Endothelial cell of umbilical vein (primary cell): ENCODE measurements around the gene NUDT3. TPM values are rescaled to one million over a fixed set of nuclear protein-coding genes. Genes with fewer than 3 reads are reported as not detected.

Source experiments
- BruUV-seq: library from RNA; stranded (reverse); fragments of 400-500 nt; replicated peaks from 2 replicates; lab custom pipeline; 2021; lab: Mats Ljungman, UMichigan
- CTCF ChIA-PET: fragments of 300-600, 350-600 bp; sonication (Branson Sonifier 250); formaldehyde crosslinking; loops from one replicate; lab custom pipeline; 2021; ENCODE audit warnings: antibody characterized with exemption, inconsistent platforms; lab: Charles Lee
- POLR2A ChIA-PET: fragments of 300-600, 350-600 bp; sonication (Branson Sonifier 250); formaldehyde crosslinking; loops from one replicate; lab custom pipeline; 2021; ENCODE audit warnings: antibody characterized with exemption, inconsistent platforms; lab: Charles Lee
- DNase-seq: peaks from one replicate; pipeline ENCODE4 v3.0.0-alpha.2; 2011; ENCODE audit warnings: low read depth, low spot score
- FAIRE-seq: peaks from 2 replicates; lab custom pipeline; 2011; peaks lifted over from hg19 to GRCh38; lab: Jason Lieb, UNC
- H2AFZ ChIP-seq: 2 replicates; pipeline ENCODE4 v1.6.0; 2012; ENCODE audit warnings: low read depth, low read length, control low read depth, inconsistent platforms
- H3K27ac ChIP-seq: 2 replicates; pipeline ENCODE4 v1.5.1; 2011; ENCODE audit warnings: low read depth, mild to moderate bottlenecking, control low read depth, low read length, moderate library complexity; ENCODE audit not compliant: insufficient read depth
- H3K27me3 ChIP-seq, 2 experiments: 2 replicates each; pipeline versions ENCODE4 v1.6.0 to v1.6.1; 2011; ENCODE audit warnings: low read length in 2 of 2, mixed read lengths in 1 of 2; ENCODE audit not compliant: control insufficient read depth in 2 of 2, insufficient read depth in 2 of 2
- H3K36me3 ChIP-seq, 2 experiments: 2 replicates in 1 of 2; 3 replicates in 1 of 2; pipeline ENCODE4 v1.5.1; 2011; ENCODE audit warnings: low read length in 2 of 2, mild to moderate bottlenecking in 1 of 2, moderate library complexity in 1 of 2; ENCODE audit not compliant: control insufficient read depth in 2 of 2, insufficient read depth in 2 of 2; ENCODE audit errors: extremely low read depth in 1 of 2
- H3K4me1 ChIP-seq: 3 replicates; pipeline ENCODE4 v1.5.1; 2011; ENCODE audit warnings: mild to moderate bottlenecking, low read length; ENCODE audit not compliant: control insufficient read depth, insufficient read depth; ENCODE audit errors: extremely low read depth
- H3K4me2 ChIP-seq: 2 replicates; pipeline ENCODE4 v1.6.1; 2011; ENCODE audit warnings: low read length, control low read depth, mixed read lengths; ENCODE audit not compliant: insufficient read depth
- H3K4me3 ChIP-seq, 3 experiments: fragments of 200-600 bp in 1 of 3; sonication (generic), shearing (Covaris generic) in 1 of 3; replicated peaks in 1 of 3; 2 replicates each; pipeline ENCODE4 v1.5.1; 2011 to 2016; ENCODE audit warnings: control low read depth in 3 of 3, low read length in 3 of 3, mild to moderate bottlenecking in 2 of 3, inconsistent platforms in 1 of 3, low read depth in 1 of 3, moderate library complexity in 1 of 3; ENCODE audit not compliant: insufficient read depth in 1 of 3
- H3K79me2 ChIP-seq: 2 replicates; pipeline ENCODE4 v1.6.0; 2012; ENCODE audit warnings: low read length, inconsistent platforms; ENCODE audit not compliant: control insufficient read depth, insufficient read depth
- H3K9ac ChIP-seq: replicated peaks from 2 replicates; pipeline ENCODE3; 2011; ENCODE audit warnings: low read length, control low read depth; ENCODE audit not compliant: insufficient read depth; ENCODE audit errors: extremely low read depth
- H3K9me1 ChIP-seq: replicated peaks from 3 replicates; pipeline ENCODE4 v1.6.0; 2011; ENCODE audit warnings: mild to moderate bottlenecking, low read length; ENCODE audit not compliant: control insufficient read depth, insufficient read depth; ENCODE audit errors: extremely low read depth
- H3K9me3 ChIP-seq: replicated peaks from 2 replicates; pipeline ENCODE4 v1.5.1; 2012; ENCODE audit warnings: low read length, inconsistent platforms; ENCODE audit not compliant: control insufficient read depth, insufficient read depth
- H4K20me1 ChIP-seq: replicated peaks from 2 replicates; pipeline ENCODE3; 2011; ENCODE audit warnings: mild to moderate bottlenecking, low read length; ENCODE audit not compliant: control insufficient read depth, insufficient read depth; ENCODE audit errors: extremely low read depth
- CTCF ChIP-seq, 2 donors: IDR thresholded peaks; 1 replicate in 1 of 2; 2 replicates in 1 of 2; pipeline ENCODE4 v1.5.1; 2011; ENCODE audit warnings: low read length in 2 of 2, mild to moderate bottlenecking in 2 of 2, moderate library complexity in 2 of 2, control low read depth in 1 of 2, inconsistent platforms in 1 of 2, low read depth in 1 of 2; ENCODE audit not compliant: insufficient read depth in 1 of 2; ENCODE audit errors: extremely low read depth in 1 of 2
- EZH2 ChIP-seq: IDR thresholded peaks from 2 replicates; pipeline ENCODE4 v1.6.1; 2012; ENCODE audit warnings: borderline replicate concordance, low read depth, mild to moderate bottlenecking, moderate library complexity, low read length, inconsistent platforms; ENCODE audit not compliant: severe bottlenecking
- FOS ChIP-seq: IDR thresholded peaks from 2 replicates; pipeline ENCODE4 v1.6.1; 2011; ENCODE audit warnings: mild to moderate bottlenecking, low read length, moderate library complexity, borderline replicate concordance; ENCODE audit not compliant: insufficient read depth
- GATA2 ChIP-seq: IDR thresholded peaks from 2 replicates; pipeline ENCODE4 v1.7.0; 2011; ENCODE audit warnings: low read depth, mild to moderate bottlenecking, moderate library complexity, mixed read lengths, low read length; ENCODE audit not compliant: insufficient read length, insufficient read depth
- JUN ChIP-seq: IDR thresholded peaks from 2 replicates; pipeline ENCODE4 v1.6.1; 2011; ENCODE audit warnings: borderline replicate concordance, low read depth; ENCODE audit not compliant: insufficient read length, insufficient read depth
- MAX ChIP-seq: IDR thresholded peaks from 2 replicates; pipeline ENCODE4 v1.6.1; 2011; ENCODE audit not compliant: insufficient read depth, insufficient read length
- MYC ChIP-seq: IDR thresholded peaks from one replicate; pipeline ENCODE4 v1.6.1; 2011; ENCODE audit warnings: mild to moderate bottlenecking, low read depth, low read length
- POLR2A ChIP-seq: IDR thresholded peaks from 2 replicates; pipeline ENCODE4 v1.6.1; 2012; ENCODE audit warnings: low read depth, mild to moderate bottlenecking, control low read depth, low read length
- POLR2AphosphoS5 ChIP-seq: IDR thresholded peaks from 2 replicates; pipeline ENCODE4 v1.6.1; 2012; ENCODE audit warnings: low read depth, mild to moderate bottlenecking, control low read depth, low read length, moderate library complexity; ENCODE audit not compliant: insufficient read depth
- dilution Hi-C: fragments of 300-500 bp; cut with MboI; formaldehyde crosslinking; loops from one replicate; pipeline ENCODE4 v1.15.0; 2019; ENCODE audit warnings: low sequenced_read_pairs; ENCODE audit not compliant: extremely low pct_ligation_motif_present
- intact Hi-C: fragments of 100-400 bp; cut with micrococcal nuclease; formaldehyde crosslinking; loops from one replicate; pipeline ENCODE4 v1.10.0; 2022
- polyA plus RNA-seq, 4 experiments: library from polyadenylated mRNA; depleted of rRNA in 3 of 4; stranded (reverse) in 3 of 4; unstranded in 1 of 4; fragments of >200 nt; gene quantifications; 2 replicates each; pipeline versions ENCODE4 v1.2.1 to v1.2.3, GENCODE V29; 2011 to 2012; ENCODE audit warnings: missing spikeins in 1 of 4
- total RNA-seq: library from RNA; stranded (reverse); gene quantifications from 2 replicates; pipeline ENCODE4 v1.2.3, GENCODE V29; 2021

Gene NUDT3
- total and polyA plus RNA-seq, 2 donors (not counting 3 experiments of a cell fraction or from before 2014, with no cell fraction given) = 11.9 to 30.9 TPM

- dilution Hi-C loops (no loop called here), intact Hi-C loops (loop anchor here (2.0 to 5.0 kb wide), 2 partner anchors 21 to 71 kb away; no protein-coding TSS in a partner anchor)
- TF ChIP-seq EZH2 = no peak
- TF ChIP-seq CTCF (IDR thresholded peaks at IDR 0.05; ENCODE audit: extremely low read depth in 1 of 2, insufficient read depth in 1 of 2, low read depth in 1 of 2, low read length in 2 of 2) = no peak
- TF ChIP-seq JUN = no peak
- TF ChIP-seq POLR2AphosphoS5 = no peak
- no peak for TF ChIP-seq MYC
- TF ChIP-seq POLR2A = no peak
- no peak for TF ChIP-seq GATA2
- no peak for TF ChIP-seq MAX
- no peak for TF ChIP-seq FOS
- Histone ChIP-seq H3K4me3 (peak overlapping the region; percentile 63 to 98 (median 73)), H3K9ac (no peak overlapping the region), H3K27ac (no peak overlapping the region), H3K4me2 (peak overlapping the region; percentile 82), H3K9me3 (no peaks in the 10 kb centered on the region), H3K36me3 (no peaks in the 10 kb centered on the region), H3K4me1 (peaks cover 11% of the 10 kb centered on the region), H3K9me1 (no peaks in the 10 kb centered on the region), H3K27me3 (no peaks in the 10 kb centered on the region), H3K79me2 (peaks cover 38% of the 10 kb centered on the region), H2AFZ (peak overlapping the region; percentile 95), H4K20me1 (no peaks in the 10 kb centered on the region)
- DNase-seq (no peak), FAIRE-seq (no peak)
- ChIA-PET POLR2A (interaction anchor here (0.5 kb wide), 1 partner anchor 271 kb away, joined by 7 read pairs; no protein-coding TSS in a partner anchor), CTCF (interaction anchor here (0.8 to 4.5 kb wide), 6 partner anchors 21 to 230 kb away, joined by 3 to 35 read pairs (median 7); partner anchors contain the start of gene SMIM29)
- BruUV-seq = no TSS peak
Observed at GRCh38 chr6:34393191-34393965, 909 bp upstream of the NUDT3 start.
